Measurements from ENCODE around the gene COQ8A.

- TF ChIP-seq CTCF (IDR thresholded peaks at IDR 0.05) = no peak
- TF ChIP-seq POLR2A (IDR thresholded peaks at IDR 0.05) = no peak
Observed at GRCh38 chr1:226895644-226896043, 44.5 kb upstream of the COQ8A start.

Data from adrenal gland (tissue), 5 donors.